ENCODE data around the gene RBM7.

Gene RBM7

GRCh38 chr11:114448749-114449482, 48.5 kb downstream of the RBM7 start:
- no peak for DNase-seq (ENCODE audit: low read depth in 2 of 2)

DNA sequence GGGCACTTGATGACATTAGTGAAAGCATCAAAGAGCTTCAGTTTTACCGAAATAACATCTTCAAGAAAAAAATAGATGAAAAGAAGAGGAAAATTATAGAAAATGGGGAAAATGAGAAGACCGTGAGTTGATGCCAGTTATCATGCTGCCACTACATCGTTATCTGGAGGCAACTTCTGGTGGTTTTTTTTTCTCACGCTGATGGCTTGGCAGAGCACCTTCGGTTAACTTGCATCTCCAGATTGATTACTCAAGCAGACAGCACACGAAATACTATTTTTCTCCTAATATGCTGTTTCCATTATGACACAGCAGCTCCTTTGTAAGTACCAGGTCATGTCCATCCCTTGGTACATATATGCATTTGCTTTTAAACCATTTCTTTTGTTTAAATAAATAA, 49.4 kb downstream of the RBM7 start:
- DNase-seq (ENCODE audit: low read depth in 2 of 2): no peak

DNA sequence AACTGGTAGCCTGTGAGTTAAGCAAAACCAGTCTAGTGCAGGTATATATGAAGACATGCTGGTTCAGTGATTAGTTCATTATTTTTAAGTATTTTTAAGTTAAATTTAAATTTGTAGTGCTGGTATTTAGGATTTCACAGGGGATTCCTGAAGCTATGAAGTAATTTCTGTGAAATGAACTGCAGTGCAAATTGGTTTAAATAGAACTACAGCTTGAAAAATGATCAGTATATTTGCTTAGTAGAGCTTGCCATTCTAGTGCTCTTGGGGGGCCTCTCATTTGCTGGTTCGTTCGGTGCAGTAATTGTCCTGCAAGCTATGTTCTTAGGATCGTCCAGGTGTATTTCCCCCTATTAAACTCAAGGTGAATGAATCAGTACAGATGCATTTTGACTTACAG, 51.9 kb downstream of the RBM7 start:
- DNase-seq (ENCODE audit: low read depth in 2 of 2): no peak

Measured in stimulated activated CD4-positive, alpha-beta T cell treated with anti-CD3 and anti-CD28 coated beads, Interleukin-12 subunit alpha, Interleukin-12 subunit beta, amount 100 ng/mL, for 24 hours (primary cell).